Measurements from ENCODE around the gene INVS.
"Not testable (repeated sequence)": the region's sequence is repeated elsewhere in the genome, so short reads cannot be mapped to it uniquely, and the experiment has no call there.

INVS gene

GRCh38 chr9:100117316-100117715 lies 18.3 kb downstream of the INVS start:
- no peak for DNase-seq (ENCODE audit: low read depth in 2 of 3, low spot score in 1 of 3)

GRCh38 chr9:100120286-100120685 lies 21.2 kb downstream of the INVS start:
- DNase-seq (ENCODE audit: low read depth in 2 of 3, low spot score in 1 of 3): no peak

GRCh38 chr9:100125236-100125635 lies 26.2 kb downstream of the INVS start:
- no peak for DNase-seq (ENCODE audit: low read depth in 2 of 3, low spot score in 1 of 3)

GRCh38 chr9:100125910-100126309 lies 26.9 kb downstream of the INVS start:
- DNase-seq (ENCODE audit: low read depth in 2 of 3, low spot score in 1 of 3): no peak

GRCh38 chr9:100126423-100126822 lies 27.4 kb downstream of the INVS start:
- DNase-seq (ENCODE audit: low read depth in 2 of 3, low spot score in 1 of 3): no peak

GRCh38 chr9:100129772-100130171 lies 30.7 kb downstream of the INVS start:
- DNase-seq (ENCODE audit: low read depth in 2 of 3, low spot score in 1 of 3): no peak

- DNase-seq (ENCODE audit: low read depth in 2 of 3, low spot score in 1 of 3): no peak
Measured at GRCh38 chr9:100131216-100131615, 32.2 kb downstream of the INVS start.

GRCh38 chr9:100131875-100132430 lies 32.9 kb downstream of the INVS start:
- DNase-seq (ENCODE audit: low read depth in 2 of 3, low spot score in 1 of 3): no peak

GRCh38 chr9:100134731-100135130 lies 35.7 kb downstream of the INVS start:
- DNase-seq (ENCODE audit: low read depth in 2 of 3, low spot score in 1 of 3): no peak

- not testable (repeated sequence) for DNase-seq (ENCODE audit: low read depth in 2 of 3, low spot score in 1 of 3)
Measured at GRCh38 chr9:100136799-100137198, 37.8 kb downstream of the INVS start.

GRCh38 chr9:100140303-100140702 lies 41.3 kb downstream of the INVS start:
- DNase-seq (ENCODE audit: low read depth in 2 of 3, low spot score in 1 of 3): not testable (repeated sequence)

- not testable (repeated sequence) for DNase-seq (ENCODE audit: low read depth in 2 of 3, low spot score in 1 of 3)
Measured at GRCh38 chr9:100141862-100142261, 42.8 kb downstream of the INVS start.

- DNase-seq (ENCODE audit: low read depth in 2 of 3, low spot score in 1 of 3): not testable (repeated sequence)
Measured at GRCh38 chr9:100145167-100145934, 46.3 kb downstream of the INVS start.

GRCh38 chr9:100145976-100146375 lies 46.9 kb downstream of the INVS start:
- not testable (repeated sequence) for DNase-seq (ENCODE audit: low read depth in 2 of 3, low spot score in 1 of 3)

GRCh38 chr9:100150214-100150613 lies 51.2 kb downstream of the INVS start:
- DNase-seq (ENCODE audit: low read depth in 2 of 3, low spot score in 1 of 3): no peak

GRCh38 chr9:100160021-100160420 lies 61.0 kb downstream of the INVS start:
- no peak for DNase-seq (ENCODE audit: low read depth in 2 of 3, low spot score in 1 of 3)

- no peak for DNase-seq (ENCODE audit: low read depth in 2 of 3, low spot score in 1 of 3)
Measured at GRCh38 chr9:100167176-100167575, 68.1 kb downstream of the INVS start.

- no peak for DNase-seq (ENCODE audit: low read depth in 2 of 3, low spot score in 1 of 3)
Measured at GRCh38 chr9:100167915-100168654, 69.0 kb downstream of the INVS start.

GRCh38 chr9:100170085-100170484 lies 71.0 kb downstream of the INVS start:
- no peak for DNase-seq (ENCODE audit: low read depth in 2 of 3, low spot score in 1 of 3)

GRCh38 chr9:100170556-100170955 lies 71.5 kb downstream of the INVS start:
- DNase-seq (ENCODE audit: low read depth in 2 of 3, low spot score in 1 of 3): no peak

- DNase-seq (ENCODE audit: low read depth in 2 of 3, low spot score in 1 of 3): no peak
Measured at GRCh38 chr9:100186356-100186755, 87.3 kb downstream of the INVS start.

GRCh38 chr9:100190339-100190738 lies 91.3 kb downstream of the INVS start:
- DNase-seq (ENCODE audit: low read depth in 2 of 3, low spot score in 1 of 3): no peak

Measured in stimulated activated CD4-positive, alpha-beta T cell treated with anti-CD3 and anti-CD28 coated beads, Interleukin-12 subunit alpha, Interleukin-12 subunit beta, amount 100 ng/mL, for 48 hours (primary cell).